CD4-positive, alpha-beta memory T cell (primary cell): ENCODE data around the gene ZHX3. TPM values are rescaled to one million over a fixed set of nuclear protein-coding genes. Genes with fewer than 3 reads are reported as not detected.

Source experiments
- CTCF ChIA-PET: fragments of 350-600 bp; sonication (Branson Sonifier 250); formaldehyde crosslinking; loops from one replicate; lab custom pipeline; 2021; ENCODE audit warnings: inconsistent platforms; ENCODE audit not compliant: partially characterized antibody; lab: Charles Lee
- POLR2A ChIA-PET: fragments of 350-600 bp; sonication (Branson Sonifier 250); formaldehyde crosslinking; loops from one replicate; lab custom pipeline; 2021; ENCODE audit not compliant: partially characterized antibody; lab: Charles Lee
- DNase-seq, 5 donors: peaks; one replicate each; pipeline versions ENCODE4 v3.0.0 to v3.0.0-alpha.2; 2020 to 2022; ENCODE audit warnings: mixed read lengths in 1 of 5
- H3K27ac ChIP-seq: one replicate; pipeline ENCODE4 v1.7.0; 2013; ENCODE audit warnings: low read depth, low read length
- H3K27me3 ChIP-seq: 2 replicates; pipeline ENCODE4 v1.7.0; 2013; ENCODE audit warnings: mild to moderate bottlenecking, low read length, moderate library complexity; ENCODE audit not compliant: insufficient read depth
- H3K36me3 ChIP-seq: 2 replicates; pipeline ENCODE4 v1.7.0; 2013; ENCODE audit warnings: mild to moderate bottlenecking, low read length, moderate library complexity; ENCODE audit not compliant: insufficient read depth
- H3K4me1 ChIP-seq: 2 replicates; pipeline ENCODE4 v1.7.0; 2013; ENCODE audit warnings: mild to moderate bottlenecking, low read length, moderate library complexity; ENCODE audit not compliant: insufficient read depth
- H3K4me3 ChIP-seq, 2 donors: one replicate each; pipeline ENCODE4 v1.7.0; 2013; ENCODE audit warnings: low read length in 2 of 2, mild to moderate bottlenecking in 1 of 2
- H3K9me3 ChIP-seq, 2 donors: one replicate each; pipeline ENCODE4 v1.7.0; 2013; ENCODE audit warnings: low read length in 2 of 2, control low read depth in 1 of 2; ENCODE audit not compliant: control insufficient read depth in 1 of 2
- H3K27ac Mint-ChIP-seq, 7 donors: one replicate each; pipeline ENCODE4 v1.8.0; 2020 to 2021; ENCODE audit warnings: mixed read lengths in 7 of 7, mild to moderate bottlenecking in 6 of 7, inconsistent platforms in 3 of 7, moderate library complexity in 3 of 7
- H3K27me3 Mint-ChIP-seq, 2 donors: one replicate each; pipeline ENCODE4 v1.8.0; 2020 to 2021; ENCODE audit warnings: mixed read lengths in 2 of 2
- H3K36me3 Mint-ChIP-seq, 2 donors: one replicate each; pipeline ENCODE4 v1.8.0; 2020 to 2021; ENCODE audit warnings: mixed read lengths in 2 of 2, inconsistent platforms in 1 of 2, mild to moderate bottlenecking in 1 of 2
- H3K4me1 Mint-ChIP-seq, 4 donors: one replicate each; pipeline ENCODE4 v1.8.0; 2020 to 2021; ENCODE audit warnings: mixed read lengths in 4 of 4, mild to moderate bottlenecking in 1 of 4
- H3K4me3 Mint-ChIP-seq, 8 donors: one replicate each; pipeline ENCODE4 v1.8.0; 2020 to 2021; ENCODE audit warnings: mixed read lengths in 8 of 8, mild to moderate bottlenecking in 7 of 8, moderate library complexity in 6 of 8, inconsistent platforms in 3 of 8
- H3K9me3 Mint-ChIP-seq, 8 donors: one replicate each; pipeline ENCODE4 v1.8.0; 2020 to 2021; ENCODE audit warnings: mixed read lengths in 8 of 8, mild to moderate bottlenecking in 5 of 8, inconsistent platforms in 3 of 8, moderate library complexity in 1 of 8
- intact Hi-C: fragments of 100-400 bp; cut with micrococcal nuclease; formaldehyde crosslinking; loops from one replicate; pipeline ENCODE4 v1.15.1; 2023
- polyA plus RNA-seq, 2 donors: library from polyadenylated mRNA; unstranded; fragments of 300-500 nt; fragmentation: Illumina TruSeq; gene quantifications; one replicate each; pipeline ENCODE4 v1.2.3, GENCODE V29; 2021
- total RNA-seq, 2 experiments: library from RNA; stranded (reverse); gene quantifications; one replicate each; pipeline ENCODE4 v1.2.3, GENCODE V29; 2021

ZHX3 gene
- total and polyA plus RNA-seq, 4 experiments from 2014 or later = 2.4 to 6.3 (median 5.5) TPM

DNA sequence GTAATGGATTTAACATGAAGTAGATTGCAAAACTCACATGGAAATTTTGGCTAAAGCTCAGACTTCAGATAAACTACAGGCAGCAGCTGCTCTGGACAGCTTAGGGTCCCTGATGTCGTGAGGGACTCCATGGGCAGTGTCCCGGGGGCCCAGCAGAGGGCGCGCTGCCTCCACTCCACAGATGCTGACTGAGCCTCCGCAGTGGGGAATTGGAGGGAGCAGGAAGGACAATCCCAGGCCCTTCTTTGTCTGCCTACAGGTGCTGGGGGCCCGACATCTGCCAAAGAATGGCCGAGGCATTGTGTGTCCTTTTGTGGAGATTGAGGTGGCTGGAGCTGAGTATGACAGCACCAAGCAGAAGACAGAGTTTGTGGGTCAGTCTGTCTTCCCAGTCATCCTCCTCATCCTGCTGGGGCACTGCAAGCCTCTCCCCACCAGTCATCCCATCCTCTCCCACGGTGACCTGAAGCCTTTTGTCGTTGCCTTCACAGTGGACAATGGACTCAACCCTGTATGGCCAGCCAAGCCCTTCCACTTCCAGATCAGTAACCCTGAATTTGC lies 144.3 kb downstream of the ZHX3 start:
- H3K36me3 Mint-ChIP-seq = peaks cover 37 to 86% of the 10 kb centered on the region in 2 donors

DNA sequence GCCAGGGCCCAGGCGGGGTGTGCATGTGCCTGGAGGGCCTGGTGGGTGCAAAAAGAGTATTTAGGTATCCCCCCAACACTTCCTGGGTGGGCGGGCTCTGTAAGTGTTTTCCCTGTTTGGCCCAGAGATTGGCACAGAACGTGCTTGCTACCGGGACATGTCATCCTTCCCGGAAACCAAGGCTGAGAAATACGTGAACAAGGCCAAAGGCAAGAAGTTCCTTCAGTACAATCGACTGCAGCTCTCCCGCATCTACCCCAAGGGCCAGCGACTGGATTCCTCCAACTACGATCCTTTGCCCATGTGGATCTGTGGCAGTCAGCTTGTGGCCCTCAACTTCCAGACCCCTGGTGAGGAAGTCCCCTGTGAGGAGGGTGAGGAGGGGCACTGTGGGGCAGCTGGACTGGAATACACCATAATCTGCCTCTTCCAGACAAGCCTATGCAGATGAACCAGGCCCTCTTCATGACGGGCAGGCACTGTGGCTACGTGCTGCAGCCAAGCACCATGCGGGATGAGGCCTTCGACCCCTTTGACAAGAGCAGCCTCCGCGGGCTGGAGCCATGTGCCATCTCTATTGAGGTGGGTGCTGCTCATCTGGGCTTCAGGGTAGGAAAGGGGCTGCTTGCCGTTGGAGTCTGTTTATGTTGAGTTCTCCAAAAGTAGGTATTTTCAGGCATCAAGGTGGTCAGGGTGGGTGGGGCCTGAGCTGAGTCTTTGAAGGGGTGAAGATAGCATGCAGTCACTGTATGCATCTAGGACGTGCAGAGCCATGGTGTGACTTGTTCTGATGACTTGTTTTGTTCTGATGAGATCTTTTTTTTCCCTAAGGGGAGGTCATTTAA lies 145.0 kb downstream of the ZHX3 start:
- H3K36me3 ChIP-seq = peaks cover 84% of the 10 kb centered on the region
- POLR2A ChIA-PET = interaction anchor here (1.4 to 8.8 kb wide), 4 partner anchors 15 to 38 kb away, joined by 4 to 70 read pairs (median 14); partner anchors contain the start of gene PLCG1
- no peaks in the 10 kb centered on the region for H3K27me3 Mint-ChIP-seq

More for the DNA sequence above, 144.3 kb downstream of the ZHX3 start:
- no peaks in the 10 kb centered on the region for H3K4me1 ChIP-seq
- intact Hi-C loops = loop anchor here (1.0 kb wide), 3 partner anchors 38 to 167 kb away; partner anchors contain the start of gene LPIN3
- Mint-ChIP-seq H3K4me3 (no peak overlapping the region), H3K27ac (peak overlapping the region in 6 of 7 donors; percentile 8 to 82 (median 56)), H3K4me1 (peaks cover 0 to 29% (median 13%) of the 10 kb centered on the region in 4 donors), H3K9me3 (no peaks in the 10 kb centered on the region), H3K27me3 (no peaks in the 10 kb centered on the region)
- peaks cover 78% of the 10 kb centered on the region for H3K36me3 ChIP-seq
- no peaks in the 10 kb centered on the region for H3K9me3 ChIP-seq
- H3K27ac ChIP-seq = no peak overlapping the region
- no peak overlapping the region for H3K4me3 ChIP-seq
- CTCF ChIA-PET = interaction anchor here (0.6 to 3.9 kb wide), 37 partner anchors 8 to 238 kb away, joined by 3 to 69 read pairs (median 5); partner anchors contain the start of genes LPIN3 and PLCG1
- DNase-seq = peak; percentile 50 to 61 (median 54)
- H3K27me3 ChIP-seq = no peaks in the 10 kb centered on the region
- POLR2A ChIA-PET = interaction anchor here (1.4 to 8.8 kb wide), 4 partner anchors 15 to 38 kb away, joined by 4 to 70 read pairs (median 14); partner anchors contain the start of gene PLCG1

DNA sequence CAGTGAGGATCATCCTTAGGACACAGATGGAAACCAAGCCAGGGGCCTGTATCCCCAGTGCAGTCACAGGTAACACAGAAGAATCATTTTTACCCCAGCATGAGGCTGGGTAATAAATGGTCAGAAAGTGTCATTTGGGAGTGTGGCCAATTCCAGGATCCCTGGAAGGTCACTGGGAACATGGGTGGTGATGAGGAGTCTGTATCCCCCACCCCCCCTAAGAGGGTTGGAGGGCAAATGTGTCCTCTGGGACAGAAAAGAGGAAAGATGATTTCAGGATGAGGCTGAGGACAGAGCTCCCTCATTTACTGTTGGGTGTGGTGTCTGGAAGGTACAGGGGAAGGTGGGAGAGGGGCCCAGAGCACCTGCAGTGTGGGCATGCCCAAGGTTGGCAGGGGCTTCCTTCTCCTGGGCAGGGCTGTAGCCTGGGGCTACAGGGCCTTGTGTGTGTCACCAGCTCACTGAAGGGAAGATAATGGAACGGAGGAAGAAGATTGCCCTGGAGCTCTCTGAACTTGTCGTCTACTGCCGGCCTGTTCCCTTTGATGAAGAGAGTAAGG lies 145.7 kb downstream of the ZHX3 start:
- H3K27ac ChIP-seq = no peak overlapping the region
- H3K4me3 ChIP-seq = no peak overlapping the region
- intact Hi-C loops = no loop called here
- Mint-ChIP-seq H3K4me1 (peaks cover 0 to 36% (median 17%) of the 10 kb centered on the region in 4 donors), H3K4me3 (no peak overlapping the region), H3K36me3 (peaks cover 43 to 88% of the 10 kb centered on the region in 2 donors), H3K27ac (peak overlapping the region; percentile 19 to 91 (median 57)), H3K27me3 (no peaks in the 10 kb centered on the region), H3K9me3 (no peaks in the 10 kb centered on the region)
- no peaks in the 10 kb centered on the region for H3K9me3 ChIP-seq
- CTCF ChIA-PET = interaction anchor here (1.1 to 3.9 kb wide), 20 partner anchors 9 to 203 kb away, joined by 3 to 69 read pairs (median 8); partner anchors contain the start of genes LPIN3 and PLCG1
- no peaks in the 10 kb centered on the region for H3K27me3 ChIP-seq
- H3K4me1 ChIP-seq = peaks cover 10% of the 10 kb centered on the region
- H3K36me3 ChIP-seq = peaks cover 91% of the 10 kb centered on the region
- POLR2A ChIA-PET = interaction anchor here (0.6 to 8.8 kb wide), 3 partner anchors 14 to 33 kb away, joined by 3 to 70 read pairs (median 4); no protein-coding TSS in a partner anchor
- no peak for DNase-seq

More for the DNA sequence above, 145.0 kb downstream of the ZHX3 start:
- no peak overlapping the region for H3K4me3 ChIP-seq
- H3K27ac ChIP-seq = no peak overlapping the region
- intact Hi-C loops = loop anchor here (1.0 kb wide), 3 partner anchors 37 to 168 kb away; partner anchors contain the start of gene LPIN3
- H3K4me1 Mint-ChIP-seq = peaks cover 0 to 29% (median 13%) of the 10 kb centered on the region in 4 donors
- peak overlapping the region in 6 of 7 donors; percentile 25 to 74 (median 56) for H3K27ac Mint-ChIP-seq
- H3K27me3 ChIP-seq = no peaks in the 10 kb centered on the region
- no peaks in the 10 kb centered on the region for H3K9me3 ChIP-seq
- CTCF ChIA-PET = interaction anchor here (0.7 to 3.9 kb wide), 40 partner anchors 8 to 239 kb away, joined by 3 to 69 read pairs (median 4); partner anchors contain the start of genes LPIN3 and PLCG1
- peaks cover 4% of the 10 kb centered on the region for H3K4me1 ChIP-seq
- H3K36me3 Mint-ChIP-seq = peaks cover 37 to 85% of the 10 kb centered on the region in 2 donors
- H3K4me3 Mint-ChIP-seq = no peak overlapping the region
- DNase-seq = no peak
- no peaks in the 10 kb centered on the region for H3K9me3 Mint-ChIP-seq

DNA sequence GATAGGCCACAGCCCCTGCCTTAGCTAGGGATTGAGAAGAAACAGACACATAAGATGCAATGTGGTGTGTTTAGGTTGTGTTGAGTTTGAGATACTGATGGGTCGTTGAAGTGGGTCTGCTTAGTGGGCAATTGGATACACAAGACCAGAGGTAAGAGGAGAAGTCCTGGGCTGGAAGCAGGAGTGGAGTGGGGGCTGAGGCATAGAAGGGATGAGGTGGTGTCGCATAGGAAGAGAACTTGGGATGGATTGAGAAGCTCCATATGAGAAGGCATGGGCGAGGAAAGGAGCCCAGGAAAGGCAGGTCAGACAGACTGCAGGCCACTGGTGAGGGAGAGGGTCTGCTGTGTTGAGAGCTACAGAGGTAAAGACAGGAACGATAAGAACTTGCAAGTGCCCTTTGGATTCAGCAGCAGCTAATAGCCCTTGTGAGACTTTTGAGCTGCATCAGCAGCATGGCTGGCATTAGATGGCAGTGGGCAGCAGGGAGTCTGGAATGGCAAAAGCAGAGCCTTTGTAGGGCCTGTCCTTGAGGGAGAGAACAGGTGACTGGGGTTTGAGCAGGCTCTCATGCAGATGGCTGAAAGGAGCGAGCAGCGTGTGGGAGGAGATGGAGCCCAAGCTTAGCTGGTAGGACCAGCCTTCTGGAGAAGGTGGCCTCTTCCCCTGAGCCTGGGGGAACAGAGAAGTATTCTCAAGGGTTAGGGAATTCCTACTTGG lies 147.0 kb downstream of the ZHX3 start:
- peaks cover 49 to 91% of the 10 kb centered on the region in 2 donors for H3K36me3 Mint-ChIP-seq
- H3K4me3 ChIP-seq = no peak overlapping the region
- no peak overlapping the region for H3K27ac ChIP-seq
- no peaks in the 10 kb centered on the region for H3K9me3 ChIP-seq
- H3K4me1 Mint-ChIP-seq = peaks cover 0 to 42% (median 22%) of the 10 kb centered on the region in 4 donors
- peaks cover 95% of the 10 kb centered on the region for H3K36me3 ChIP-seq
- no peaks in the 10 kb centered on the region for H3K27me3 Mint-ChIP-seq
- H3K4me3 Mint-ChIP-seq = no peak overlapping the region
- peaks cover 10% of the 10 kb centered on the region for H3K4me1 ChIP-seq
- intact Hi-C loops = no loop called here
- H3K27me3 ChIP-seq = no peaks in the 10 kb centered on the region
- ChIA-PET CTCF (interaction anchor here (0.6 to 3.9 kb wide), 6 partner anchors 28 to 168 kb away, joined by 3 to 69 read pairs (median 10); partner anchors contain the start of genes LPIN3 and PLCG1), POLR2A (interaction anchor here (1.4 to 8.8 kb wide), 2 partner anchors 13 to 32 kb away, joined by 5 to 70 read pairs; no protein-coding TSS in a partner anchor)
- peak overlapping the region; percentile 47 to 92 (median 89) for H3K27ac Mint-ChIP-seq
- no peaks in the 10 kb centered on the region for H3K9me3 Mint-ChIP-seq
- no peak for DNase-seq

DNA sequence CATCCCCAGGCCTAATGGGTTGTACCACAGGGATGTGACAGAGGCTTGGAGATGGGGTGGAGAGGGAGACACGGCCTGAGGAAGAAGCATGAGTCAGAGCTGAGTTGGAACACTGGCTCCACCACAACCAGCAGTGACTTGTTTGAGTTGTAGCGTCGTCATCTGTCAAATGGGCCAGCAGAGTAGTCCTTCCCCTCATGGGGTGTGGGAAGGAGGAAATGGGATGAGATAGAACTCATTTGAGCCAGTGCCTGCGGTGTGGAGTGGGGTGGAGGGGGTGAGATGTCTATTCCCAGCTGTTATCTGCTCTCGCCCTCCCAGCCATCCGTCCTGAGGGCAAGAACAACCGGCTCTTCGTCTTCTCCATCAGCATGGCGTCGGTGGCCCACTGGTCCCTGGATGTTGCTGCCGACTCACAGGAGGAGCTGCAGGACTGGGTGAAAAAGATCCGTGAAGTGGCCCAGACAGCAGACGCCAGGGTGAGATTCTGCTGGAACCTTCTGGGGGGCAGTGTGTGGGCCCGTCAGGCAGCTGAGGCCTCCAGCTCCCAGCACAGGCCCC lies 147.7 kb downstream of the ZHX3 start:
- H3K4me1 Mint-ChIP-seq = peaks cover 0 to 47% (median 22%) of the 10 kb centered on the region in 4 donors
- no peaks in the 10 kb centered on the region for H3K9me3 ChIP-seq
- CTCF ChIA-PET = interaction anchor here (0.6 to 3.9 kb wide), 4 partner anchors 35 to 169 kb away, joined by 3 to 43 read pairs (median 10); partner anchors contain the start of gene LPIN3
- no peak for DNase-seq
- no peak overlapping the region for H3K4me3 ChIP-seq
- peak overlapping the region; percentile 47 to 92 (median 75) for H3K27ac Mint-ChIP-seq
- no peak overlapping the region for H3K4me3 Mint-ChIP-seq
- POLR2A ChIA-PET = interaction anchor here (0.9 to 8.8 kb wide), 3 partner anchors 12 to 62 kb away, joined by 4 to 70 read pairs (median 5); no protein-coding TSS in a partner anchor
- no peaks in the 10 kb centered on the region for H3K27me3 Mint-ChIP-seq
- peaks cover 53 to 91% of the 10 kb centered on the region in 2 donors for H3K36me3 Mint-ChIP-seq
- peaks cover 10% of the 10 kb centered on the region for H3K4me1 ChIP-seq
- H3K27ac ChIP-seq = peak overlapping the region; percentile 3
- H3K36me3 ChIP-seq = peaks cover 96% of the 10 kb centered on the region
- no peaks in the 10 kb centered on the region for H3K9me3 Mint-ChIP-seq
- intact Hi-C loops = no loop called here
- H3K27me3 ChIP-seq = no peaks in the 10 kb centered on the region
